NCI-H510A (cell line): ENCODE data around the gene TXNRD2.
"Not testable (repeated sequence)": the region's sequence is repeated elsewhere in the genome, so short reads cannot be mapped to it uniquely, and the experiment has no call there.

Source experiments
- DNase-seq: peaks from one replicate; lab custom pipeline; 2025; lab: John Stamatoyannopoulos, UW

The TXNRD2 gene

GRCh38 chr22:19844377-19845053, 97.1 kb downstream of the TXNRD2 start:
- DNase-seq, result no peak

- no peak for DNase-seq
These were observed 97.7 kb downstream of the TXNRD2 start for GRCh38 chr22:19843857-19844376.

- no peak for DNase-seq
These were observed 98.3 kb downstream of the TXNRD2 start for GRCh38 chr22:19843107-19843856.

- DNase-seq, result no peak
These were observed 99.1 kb downstream of the TXNRD2 start for GRCh38 chr22:19842393-19843106.

DNA sequence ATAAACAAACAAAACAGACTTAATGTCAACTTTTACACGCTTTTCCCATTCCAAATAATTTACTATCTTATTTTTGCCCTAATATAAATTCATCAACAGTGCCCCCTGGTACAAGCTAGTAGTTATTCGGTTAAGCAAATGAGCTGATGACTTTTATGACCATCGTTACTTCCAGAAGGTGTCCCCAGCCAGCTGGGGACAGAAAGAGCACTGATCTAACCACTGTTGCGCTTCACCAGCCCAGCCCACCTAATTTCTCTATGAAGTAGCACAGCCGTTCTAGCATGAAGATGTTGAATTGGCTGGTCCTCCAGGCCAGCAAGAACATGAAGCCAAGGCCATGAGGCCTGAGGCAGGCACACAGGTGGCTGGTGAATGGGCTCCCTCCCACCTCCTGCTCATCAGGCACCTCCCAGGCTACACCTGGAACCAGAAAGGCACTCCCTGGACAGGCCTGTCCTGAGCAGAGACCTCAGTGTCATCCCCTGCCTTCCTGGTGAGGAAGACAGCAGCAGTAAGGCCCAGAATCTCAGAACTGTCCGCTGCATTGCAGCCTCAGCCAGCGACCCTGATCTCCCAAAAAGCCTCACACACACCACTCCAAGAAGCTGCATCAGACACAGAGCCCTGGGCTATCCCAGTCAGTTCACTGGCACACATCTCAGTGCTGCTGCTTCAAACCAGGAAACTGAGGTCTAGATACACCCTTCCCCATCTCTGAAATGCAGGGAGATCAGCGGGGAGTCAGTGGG, 99.8 kb downstream of the TXNRD2 start:
- no peak for DNase-seq

DNA sequence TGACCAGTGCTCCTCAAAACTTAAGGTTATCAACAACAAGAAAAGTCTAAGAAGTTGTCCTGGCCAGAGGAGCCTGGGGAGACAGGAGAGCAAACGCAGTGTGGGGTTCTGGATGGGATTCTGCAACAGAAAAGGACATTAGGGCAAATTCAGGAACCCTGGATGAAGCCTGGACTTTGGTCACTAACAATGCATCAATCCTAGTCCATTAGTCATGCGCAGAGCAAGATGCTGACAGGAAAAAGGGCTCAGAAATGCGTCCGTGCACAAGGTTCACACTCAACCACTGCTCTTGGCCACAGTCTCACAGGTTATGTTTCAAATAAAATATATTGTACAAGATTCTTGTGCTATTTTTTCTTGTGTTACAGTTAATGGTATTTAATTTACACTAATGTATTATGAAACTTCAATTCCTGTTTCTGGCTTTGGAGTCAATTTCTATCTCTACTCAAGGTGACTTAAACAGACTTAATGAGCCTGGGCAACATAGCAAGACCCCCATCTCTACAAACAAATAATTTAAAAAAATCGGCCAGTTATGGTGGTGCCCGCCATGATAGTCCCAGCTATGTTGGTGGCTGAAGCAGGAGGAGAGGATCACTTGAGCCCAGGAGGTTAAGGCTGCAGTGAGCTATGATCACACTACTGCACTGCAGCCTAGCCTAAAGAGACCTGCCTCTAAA, 100.5 kb downstream of the TXNRD2 start:
- no peak for DNase-seq

GRCh38 chr22:19840059-19840458, 101.6 kb downstream of the TXNRD2 start:
- no peak for DNase-seq

GRCh38 chr22:19837915-19838314, 103.7 kb downstream of the TXNRD2 start:
- no peak for DNase-seq

DNA sequence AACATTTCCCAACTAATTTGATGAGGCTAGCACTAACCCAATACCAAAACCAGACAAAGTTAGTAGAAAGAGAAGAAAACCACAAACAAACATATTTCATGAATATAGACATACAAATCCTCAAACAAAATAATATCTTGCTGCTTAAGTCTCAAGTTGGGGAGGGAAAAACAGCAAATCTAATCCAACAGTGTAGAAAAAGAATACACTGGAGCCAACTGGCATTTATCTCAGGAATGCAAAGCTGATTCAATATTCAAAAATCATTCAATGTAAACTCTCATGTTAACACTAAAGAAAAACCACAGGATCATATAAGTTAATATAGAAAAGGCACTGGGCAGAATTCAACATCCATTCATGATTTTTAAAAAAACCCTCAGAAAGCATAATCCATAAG, 105.1 kb downstream of the TXNRD2 start:
- no peak for DNase-seq

DNA sequence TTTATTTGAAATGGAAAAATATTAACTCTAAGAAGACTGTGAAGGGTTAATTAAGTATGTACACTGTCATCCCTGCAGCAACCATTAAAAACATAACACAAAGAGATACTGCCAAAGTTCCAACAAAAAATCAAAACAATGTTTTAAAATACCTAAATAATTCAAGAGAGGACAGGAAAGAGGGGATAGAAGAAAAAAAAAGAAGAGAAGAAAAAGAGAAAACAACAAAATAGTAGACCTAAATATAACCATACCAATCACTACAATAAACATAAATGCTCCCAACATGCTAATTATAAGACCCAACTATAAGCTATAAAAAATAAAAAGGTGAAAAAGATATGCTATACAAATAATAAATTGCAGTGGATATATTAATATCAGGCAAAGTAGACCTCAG, 107.0 kb downstream of the TXNRD2 start:
- no peak for DNase-seq

DNA sequence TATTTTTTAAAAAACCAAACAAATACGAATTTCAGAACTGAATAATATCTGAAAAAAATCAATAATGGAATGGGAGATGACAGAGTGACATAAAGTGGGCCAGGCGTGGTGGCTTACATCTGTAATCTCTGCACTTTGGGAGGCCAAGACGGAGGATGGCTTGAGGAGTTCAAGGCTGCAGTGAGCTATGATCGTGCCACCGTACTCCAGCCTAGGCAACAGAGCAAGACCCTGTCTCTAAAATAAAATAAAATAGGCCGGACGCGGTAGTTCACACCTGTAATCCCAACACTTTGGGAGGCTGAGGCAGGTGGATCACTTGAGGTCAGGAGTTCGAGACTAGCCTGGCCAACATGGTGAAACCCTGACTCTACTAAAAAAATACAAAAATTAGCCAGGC, 108.3 kb downstream of the TXNRD2 start:
- not testable (repeated sequence) for DNase-seq

DNA sequence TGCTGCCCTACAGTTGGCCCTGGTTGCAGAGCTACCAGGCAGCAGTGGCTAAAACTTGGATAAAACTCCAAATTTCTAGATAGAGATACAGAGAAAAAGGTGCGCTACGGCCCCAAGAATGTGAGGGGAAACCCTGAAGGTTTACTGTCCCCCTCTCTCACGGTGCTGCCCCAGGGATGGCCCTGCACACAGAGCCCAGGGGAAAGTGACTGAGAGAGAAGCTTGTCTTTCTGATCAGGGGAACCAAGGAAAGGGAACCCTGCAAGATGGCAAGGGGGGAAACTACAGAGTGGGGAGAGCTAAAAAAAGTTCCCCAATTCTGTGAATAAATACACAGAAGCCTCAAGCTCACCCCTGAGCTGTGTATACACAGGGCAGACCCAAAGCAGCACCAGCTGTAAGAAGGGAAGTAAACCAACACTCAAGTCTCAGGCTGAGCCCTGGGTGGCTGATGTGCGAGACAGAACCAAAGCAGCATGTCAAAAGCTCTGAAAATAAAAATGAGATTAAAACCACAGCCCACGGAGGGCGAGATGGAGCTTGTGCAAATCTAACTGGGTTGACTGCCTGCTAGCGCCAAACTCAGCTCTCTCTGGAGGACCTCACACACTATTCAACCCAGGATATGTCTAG, 109.0 kb downstream of the TXNRD2 start:
- DNase-seq, result no peak

DNA sequence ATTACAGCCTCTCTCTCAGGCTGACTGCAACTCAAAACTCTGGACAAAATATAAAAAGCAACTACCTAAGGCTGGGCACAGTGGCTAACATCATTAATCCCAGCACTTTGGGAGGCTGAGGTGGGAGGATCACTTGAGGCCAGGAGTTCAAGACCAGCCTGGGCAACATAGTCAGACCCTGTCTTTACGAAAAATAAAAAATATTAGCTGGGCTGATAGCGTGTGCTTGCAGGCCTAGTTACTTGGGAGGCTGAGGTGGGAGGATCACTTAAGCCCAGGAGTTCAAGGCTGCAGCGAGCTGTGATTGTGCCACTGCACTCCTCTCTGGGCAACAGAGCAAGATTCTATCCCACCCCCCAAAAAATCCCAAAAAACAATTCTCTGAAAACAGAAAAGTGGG, 109.6 kb downstream of the TXNRD2 start:
- DNase-seq, result not testable (repeated sequence)

- no peak for DNase-seq
These were observed 110.6 kb downstream of the TXNRD2 start for GRCh38 chr22:19831016-19831415.

- DNase-seq, result no peak
These were observed 113.6 kb downstream of the TXNRD2 start for GRCh38 chr22:19828035-19828401.

DNA sequence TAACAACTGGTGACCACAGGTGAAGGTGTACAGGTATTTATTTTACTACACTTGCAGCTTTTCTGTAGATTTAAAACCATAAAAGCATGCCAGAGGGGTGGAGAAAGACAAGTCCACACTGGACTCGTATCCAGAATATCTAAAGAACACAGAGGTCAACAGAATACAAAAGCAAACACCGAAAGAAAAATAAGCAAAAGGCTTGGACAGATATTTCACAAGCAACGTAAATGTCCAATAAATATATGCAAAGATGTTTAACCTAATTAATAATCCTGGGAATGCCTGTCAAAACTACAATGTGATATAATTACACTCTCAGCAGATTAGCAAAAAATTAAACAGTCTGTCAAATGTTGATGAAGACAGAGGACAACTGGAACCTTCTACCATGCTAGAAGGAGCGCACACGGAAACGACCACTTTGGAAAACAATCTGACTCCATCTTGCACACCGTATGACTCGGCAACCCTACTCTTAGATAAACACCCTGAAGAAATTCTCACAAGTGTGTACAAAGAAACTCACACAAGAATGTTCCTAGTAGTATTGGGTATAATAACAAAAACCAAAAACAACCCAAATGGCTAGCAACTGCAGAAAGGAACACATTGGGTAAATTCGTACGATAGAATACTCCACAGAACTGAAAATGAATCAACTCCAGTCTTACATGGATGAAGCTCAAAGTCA, 114.1 kb downstream of the TXNRD2 start:
- DNase-seq, result no peak

GRCh38 chr22:19826619-19826950, 115.0 kb downstream of the TXNRD2 start:
- no peak for DNase-seq

DNA sequence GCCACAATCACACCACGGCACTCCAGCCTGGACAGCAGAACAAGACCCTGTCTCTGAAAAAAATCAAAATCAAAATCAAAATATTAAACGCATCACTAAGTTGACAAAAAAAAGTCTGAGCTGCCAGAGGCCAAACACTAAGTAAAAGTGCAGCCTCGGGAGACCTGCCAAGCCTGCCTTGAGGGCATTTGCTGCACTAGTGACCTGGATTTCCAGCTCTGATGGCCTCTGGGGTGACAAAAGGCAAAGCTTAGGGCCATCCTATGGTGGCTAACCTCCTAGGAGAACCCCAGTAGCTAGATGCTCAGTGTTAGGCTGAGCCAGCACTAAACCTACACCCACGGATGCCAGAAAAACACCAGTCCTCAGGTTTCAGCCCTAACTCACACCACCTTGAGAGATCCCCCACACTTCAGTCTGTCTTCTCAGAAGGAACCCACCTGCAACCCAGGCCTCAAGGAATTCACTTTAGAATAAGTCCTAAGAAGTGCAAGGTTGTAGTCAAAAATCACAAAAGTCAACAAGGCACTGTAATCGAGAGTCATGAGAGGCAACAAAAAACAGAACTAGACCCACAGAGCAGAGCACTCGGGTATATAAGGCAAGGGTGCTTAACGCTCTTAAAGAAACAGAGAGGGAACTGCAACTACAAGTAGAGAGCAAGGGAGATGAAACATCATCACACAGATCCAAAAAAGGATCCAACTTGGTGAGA, 115.6 kb downstream of the TXNRD2 start:
- DNase-seq, result no peak
